Endometrium (tissue), 2 donors: Measurements from ENCODE around the gene FAHD2A.
"Not testable (repeated sequence)": the region's sequence is repeated elsewhere in the genome, so short reads cannot be mapped to it uniquely, and the experiment has no call there.

Experiments
- FAIRE-seq: peaks from 2 replicates; lab custom pipeline; 2012; peaks lifted over from hg19 to GRCh38; lab: Jason Lieb, UNC
- donor health status: control.
- donor health status: control.

FAHD2A gene

DNA sequence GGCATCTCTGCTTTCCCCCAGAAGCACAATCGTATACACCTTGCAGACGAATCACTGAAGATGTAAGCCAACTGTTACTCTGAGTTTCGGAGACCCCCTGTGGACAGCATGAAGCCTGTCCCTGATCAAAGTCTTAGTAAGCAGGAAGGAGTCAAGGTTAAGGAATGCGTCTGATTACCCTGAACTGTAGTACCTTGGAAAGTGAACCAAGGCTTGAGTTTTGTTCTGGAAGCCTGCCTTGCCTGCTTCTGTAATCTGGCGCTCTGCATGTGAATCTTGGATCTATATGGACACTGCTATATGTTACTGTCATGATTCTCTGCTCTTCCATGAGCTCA lies 33.3 kb downstream of the FAHD2A start:
- not testable (repeated sequence) for FAIRE-seq

- peak; percentile 43 for FAIRE-seq
Measured at GRCh38 chr2:95442474-95443099, 40.1 kb downstream of the FAHD2A start.

DNA sequence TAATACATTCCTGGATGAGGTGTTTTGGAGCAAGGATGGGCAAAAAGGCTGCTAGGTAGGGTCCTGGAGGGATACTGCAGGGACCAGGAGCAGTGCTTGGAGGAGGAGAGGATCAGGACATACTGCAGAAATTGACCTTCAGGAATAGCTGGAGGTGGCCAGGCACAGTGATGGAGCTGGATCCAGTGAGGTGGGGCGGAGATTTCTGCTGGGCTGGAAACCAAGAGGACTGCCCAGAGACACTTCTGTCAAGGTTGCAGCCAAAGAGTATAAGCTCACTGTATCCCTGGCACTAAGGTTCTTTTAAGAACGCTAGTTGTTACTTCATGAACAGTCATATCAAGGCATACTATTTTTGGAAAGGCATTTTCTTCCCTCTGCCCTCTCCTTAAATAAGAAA lies 42.8 kb downstream of the FAHD2A start:
- not testable (repeated sequence) for FAIRE-seq

GRCh38 chr2:95463292-95463691 lies 60.8 kb downstream of the FAHD2A start:
- FAIRE-seq, result not testable (repeated sequence)
